GM12872 (cell line): ENCODE measurements around the gene PDZD2.

Source experiments
- CTCF ChIP-seq: IDR thresholded peaks from 3 replicates; pipeline ENCODE4 v1.5.1; 2011; ENCODE audit warnings: low read depth, mild to moderate bottlenecking, low read length, moderate library complexity; ENCODE audit not compliant: insufficient read depth

The PDZD2 gene

DNA sequence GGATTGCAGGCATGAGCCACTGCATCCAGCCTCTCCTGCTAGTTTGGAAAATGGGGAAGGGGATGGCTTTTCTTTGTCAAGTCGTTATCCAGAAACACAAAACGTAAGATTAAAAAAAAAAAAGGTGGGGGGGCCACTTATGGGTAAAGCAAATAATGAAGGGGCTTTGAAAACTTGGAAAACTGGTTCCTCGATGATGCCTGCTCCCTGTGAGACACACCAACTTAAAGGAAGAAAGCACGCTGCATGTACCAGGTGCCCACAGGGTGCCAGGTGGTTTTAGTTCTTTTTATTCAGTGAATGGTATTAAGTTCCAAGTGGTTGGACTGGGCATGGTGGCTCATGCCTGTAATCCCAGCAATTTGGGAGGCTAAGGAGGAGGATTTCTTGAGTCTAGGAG is 365.1 kb downstream of the PDZD2 start:
- no peak for TF ChIP-seq CTCF

- no peak for TF ChIP-seq CTCF
These were observed 365.5 kb downstream of the PDZD2 start for GRCh38 chr5:32004404-32004803.

GRCh38 chr5:32008746-32009145 is 369.8 kb downstream of the PDZD2 start:
- no peak for TF ChIP-seq CTCF

- TF ChIP-seq CTCF = no peak
These were observed 374.7 kb downstream of the PDZD2 start for GRCh38 chr5:32013658-32014057.

- no peak for TF ChIP-seq CTCF
These were observed 375.3 kb downstream of the PDZD2 start for GRCh38 chr5:32014096-32014745.

GRCh38 chr5:32017692-32018367 is 378.9 kb downstream of the PDZD2 start:
- no peak for TF ChIP-seq CTCF

GRCh38 chr5:32018476-32019436 is 379.8 kb downstream of the PDZD2 start:
- no peak for TF ChIP-seq CTCF
